T-helper 17 cell (primary cell): ENCODE data around the gene PHAF1. TPM values are rescaled to one million over a fixed set of nuclear protein-coding genes. Genes with fewer than 3 reads are reported as not detected.
"Not testable (repeated sequence)": the region's sequence is repeated elsewhere in the genome, so short reads cannot be mapped to it uniquely, and the experiment has no call there.

Experiments
- ATAC-seq: fragments of 150-1000 bp; cut with Tn5 transposase; 2 replicates; pipeline ENCODE4 v1.10.0; 2021; ENCODE audit warnings: mild to moderate bottlenecking, moderate library complexity
- DNase-seq, 3 donors: peaks; one replicate each; pipeline versions ENCODE4 v3.0.0 to v3.0.0-alpha.2; 2020 to 2021
- H3K9me3 ChIP-seq: one replicate; pipeline ENCODE4 v1.7.0; 2013; ENCODE audit warnings: low read length, mild to moderate bottlenecking; ENCODE audit not compliant: control insufficient read depth, poor library complexity, severe bottlenecking
- H3K27ac Mint-ChIP-seq: one replicate; pipeline ENCODE4 v1.8.0; 2022; ENCODE audit warnings: mild to moderate bottlenecking, moderate library complexity, mixed read lengths
- H3K27me3 Mint-ChIP-seq: one replicate; pipeline ENCODE4 v1.8.0; 2022; ENCODE audit warnings: mixed read lengths
- H3K36me3 Mint-ChIP-seq: one replicate; pipeline ENCODE4 v1.8.0; 2022; ENCODE audit warnings: low read depth, mixed read lengths
- H3K4me1 Mint-ChIP-seq: one replicate; pipeline ENCODE4 v1.8.0; 2022; ENCODE audit warnings: mild to moderate bottlenecking, mixed read lengths
- H3K4me3 Mint-ChIP-seq: one replicate; pipeline ENCODE4 v1.8.0; 2022; ENCODE audit warnings: mild to moderate bottlenecking, moderate library complexity, mixed read lengths
- total RNA-seq, 4 donors: library from RNA in 2 of 4; stranded (reverse) in 2 of 4; gene quantifications; one replicate each; pipeline ENCODE4 v1.2.3 and lab custom pipeline; 2022 to 2026

PHAF1 gene
- total RNA-seq, 2 donors from 2014 or later = 11.9 to 17.0 TPM

DNA sequence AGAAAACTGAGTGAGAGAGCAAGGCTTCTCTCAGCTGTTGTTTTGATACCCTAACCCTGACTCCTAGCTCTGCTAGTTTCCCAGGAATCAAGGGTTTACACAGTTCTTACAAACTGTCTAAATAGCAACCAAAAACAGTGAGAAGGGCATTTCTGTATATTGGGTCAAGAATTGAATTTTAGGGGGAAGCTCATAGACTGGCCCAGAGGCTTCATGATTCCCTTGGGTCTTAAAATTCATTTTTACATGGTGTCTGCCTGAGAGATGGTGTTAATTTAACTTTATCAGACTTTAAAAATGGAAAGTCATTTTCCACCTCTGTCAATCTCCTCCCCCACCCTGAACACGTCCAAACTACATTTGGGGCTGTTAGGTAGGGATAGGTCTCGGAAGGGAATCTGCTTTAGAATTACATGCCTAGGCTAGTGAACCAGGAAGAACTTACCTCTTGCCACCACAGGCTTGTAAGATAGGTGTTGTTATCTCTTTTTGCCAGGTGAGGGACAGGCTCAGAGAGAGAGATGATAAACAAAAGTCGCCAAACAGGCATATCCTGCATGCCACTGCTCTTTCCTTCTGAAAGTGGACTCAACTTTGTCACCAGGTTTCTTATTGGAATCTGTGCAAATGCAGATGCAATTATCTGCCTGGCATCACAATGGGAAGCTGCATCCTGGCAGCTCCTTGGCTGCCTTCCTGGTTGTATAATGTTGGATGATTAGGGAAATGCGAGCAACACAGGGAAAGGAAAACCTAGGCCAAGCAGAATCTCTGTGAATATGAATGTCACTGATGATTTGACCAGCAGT, 3.1 kb downstream of the PHAF1 start:
- Mint-ChIP-seq H3K27me3 (no peaks in the 10 kb centered on the region), H3K4me3 (no peak overlapping the region), H3K36me3 (peaks cover 8% of the 10 kb centered on the region), H3K27ac (peak overlapping the region; percentile 86), H3K4me1 (peaks cover 46% of the 10 kb centered on the region)
- H3K9me3 ChIP-seq = no peaks in the 10 kb centered on the region
- ATAC-seq = no peak
- no peak for DNase-seq

DNA sequence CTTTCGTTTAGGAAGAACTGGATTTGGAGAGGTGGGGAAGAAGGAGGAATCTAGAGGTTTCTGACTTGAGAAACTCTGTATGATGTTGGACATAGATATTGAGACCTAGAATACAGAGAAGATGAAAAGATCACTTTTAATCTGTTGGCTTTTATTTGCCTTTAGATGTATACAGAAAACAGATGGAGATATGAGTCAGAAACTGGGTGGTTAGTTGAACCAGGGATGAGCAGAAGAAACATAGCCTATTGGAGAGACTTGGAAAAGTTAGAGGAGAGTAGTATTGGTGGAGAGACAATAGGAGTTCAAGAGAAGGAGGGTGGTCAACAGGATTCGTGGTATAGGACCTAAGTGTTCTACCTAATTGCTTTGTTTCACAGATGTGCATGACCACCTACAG, 5.1 kb downstream of the PHAF1 start:
- H3K27me3 Mint-ChIP-seq = no peaks in the 10 kb centered on the region
- ATAC-seq = no peak

DNA sequence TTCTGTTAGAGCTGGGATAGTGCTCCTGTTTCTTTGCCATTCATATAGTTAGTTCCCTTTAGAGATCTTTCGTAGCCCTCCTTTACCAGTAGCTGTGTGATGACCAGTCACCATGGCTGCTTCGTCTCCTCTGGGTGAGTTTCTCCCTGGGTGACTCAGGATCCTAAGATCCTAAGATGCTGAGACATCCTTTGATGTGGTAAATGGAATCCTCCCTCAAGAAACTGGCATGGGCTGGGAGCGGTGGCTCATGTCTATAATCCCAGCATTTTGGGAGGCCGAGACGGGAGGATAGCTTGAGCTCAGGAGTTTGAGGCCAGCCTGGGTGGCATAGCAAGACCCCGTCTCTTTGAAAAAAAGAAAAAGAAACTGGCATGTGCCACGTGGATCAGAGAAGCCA, 5.9 kb downstream of the PHAF1 start:
- Mint-ChIP-seq H3K4me1 (peaks cover 41% of the 10 kb centered on the region), H3K4me3 (no peak overlapping the region), H3K27ac (no peak overlapping the region), H3K27me3 (no peaks in the 10 kb centered on the region), H3K36me3 (peaks cover 10% of the 10 kb centered on the region)
- no peaks in the 10 kb centered on the region for H3K9me3 ChIP-seq
- no peak for DNase-seq
- ATAC-seq = no peak

More for the DNA sequence above, 5.1 kb downstream of the PHAF1 start:
- no peak for DNase-seq
- Mint-ChIP-seq H3K36me3 (peaks cover 8% of the 10 kb centered on the region), H3K27ac (peak overlapping the region; percentile 92), H3K4me1 (peaks cover 42% of the 10 kb centered on the region), H3K4me3 (no peak overlapping the region)
- H3K9me3 ChIP-seq = no peaks in the 10 kb centered on the region

DNA sequence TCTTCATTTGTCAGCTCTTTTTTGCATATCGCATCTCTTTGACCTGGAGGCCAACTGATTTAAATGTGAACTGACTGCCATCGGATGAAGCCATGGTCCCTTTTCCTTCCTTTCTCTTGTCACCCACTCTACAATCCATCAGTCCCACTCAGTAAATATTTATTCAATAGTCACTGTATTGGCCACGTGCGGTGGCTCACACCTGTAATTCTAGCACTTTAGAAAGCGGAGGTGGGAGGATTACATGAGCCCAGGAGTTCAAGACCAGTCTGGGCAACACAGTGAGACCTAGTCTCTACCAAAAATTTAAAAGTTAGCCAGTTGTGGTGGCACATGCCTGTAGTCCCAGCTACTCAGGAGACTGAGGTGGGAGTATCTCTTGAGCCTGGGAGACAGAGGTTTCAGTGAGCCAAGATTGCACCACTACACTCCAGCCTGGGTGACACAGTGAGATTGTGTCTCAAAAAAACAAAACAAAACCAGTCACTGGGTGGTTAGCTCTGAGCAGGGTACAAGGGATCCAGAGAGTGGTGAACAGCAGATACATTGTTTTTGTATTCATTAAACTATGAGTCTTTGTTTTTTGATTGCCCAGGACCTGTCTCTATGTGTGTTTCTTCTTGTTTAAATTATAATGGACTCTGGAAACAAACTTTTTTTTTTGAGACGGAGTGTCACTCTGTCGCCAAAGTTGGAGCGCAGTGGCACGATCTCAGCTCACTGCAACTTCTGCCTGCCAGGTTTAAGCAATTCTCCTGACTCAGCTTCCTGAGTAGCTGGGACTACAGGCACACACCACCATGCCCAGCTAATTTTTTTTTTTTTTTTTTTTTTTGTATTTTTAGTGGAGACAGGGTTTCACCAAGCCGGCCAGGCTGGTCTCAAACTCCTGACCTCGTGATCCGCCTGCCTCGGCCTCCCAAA, 6.9 kb downstream of the PHAF1 start:
- Mint-ChIP-seq H3K36me3 (peaks cover 10% of the 10 kb centered on the region), H3K27me3 (no peaks in the 10 kb centered on the region), H3K4me1 (peaks cover 33% of the 10 kb centered on the region), H3K4me3 (no peak overlapping the region), H3K27ac (peak overlapping the region; percentile 8)
- ATAC-seq = no peak
- DNase-seq = no peak
- no peaks in the 10 kb centered on the region for H3K9me3 ChIP-seq

DNA sequence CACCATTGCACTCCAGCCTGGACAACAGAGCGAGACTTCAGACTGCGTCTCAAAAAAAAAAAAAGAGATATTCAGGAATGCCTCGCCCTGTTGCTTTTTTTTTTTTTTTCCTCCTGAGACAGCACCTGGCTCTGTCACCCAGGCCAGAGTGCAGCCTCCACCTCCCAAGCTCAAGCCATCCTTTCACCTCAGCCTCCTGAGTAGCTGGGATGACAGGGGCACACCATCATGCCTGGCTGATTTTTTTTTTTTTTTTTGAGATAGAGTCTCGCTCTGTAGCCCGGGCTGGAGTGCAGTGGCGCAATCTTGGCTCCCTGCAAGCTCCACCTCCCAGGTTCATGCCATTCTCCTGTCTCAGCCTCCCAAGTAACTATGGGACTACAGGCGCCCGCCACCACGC, 8.0 kb downstream of the PHAF1 start:
- Mint-ChIP-seq H3K36me3 (peaks cover 10% of the 10 kb centered on the region), H3K4me3 (no peak overlapping the region), H3K27ac (no peak overlapping the region), H3K27me3 (no peaks in the 10 kb centered on the region), H3K4me1 (peaks cover 25% of the 10 kb centered on the region)
- H3K9me3 ChIP-seq = no peaks in the 10 kb centered on the region
- ATAC-seq = no peak
- no peak for DNase-seq

DNA sequence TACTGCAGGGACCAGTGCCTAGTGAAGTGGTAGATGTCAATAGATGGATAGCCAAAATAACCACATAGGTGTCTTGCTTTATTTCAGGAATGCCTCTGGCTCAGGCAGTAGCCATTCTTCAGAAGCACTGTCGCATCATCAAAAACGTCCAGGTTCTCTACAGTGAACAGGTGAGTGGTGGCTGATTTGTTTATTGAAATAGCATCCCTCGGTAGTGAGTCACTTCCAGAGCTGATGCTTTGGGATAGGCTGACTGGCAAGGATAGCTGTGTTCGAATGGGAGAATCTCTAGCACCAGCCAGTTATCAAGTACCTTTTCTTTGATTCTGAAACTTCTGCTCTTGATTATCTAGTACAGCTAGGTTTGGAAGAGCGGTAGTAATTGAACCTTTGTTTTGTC, 10.3 kb downstream of the PHAF1 start:
- Mint-ChIP-seq H3K36me3 (peaks cover 4% of the 10 kb centered on the region), H3K27ac (no peak overlapping the region), H3K27me3 (no peaks in the 10 kb centered on the region), H3K4me1 (peaks cover 18% of the 10 kb centered on the region), H3K4me3 (no peak overlapping the region)
- ATAC-seq (no peak), DNase-seq (no peak)
- no peaks in the 10 kb centered on the region for H3K9me3 ChIP-seq

DNA sequence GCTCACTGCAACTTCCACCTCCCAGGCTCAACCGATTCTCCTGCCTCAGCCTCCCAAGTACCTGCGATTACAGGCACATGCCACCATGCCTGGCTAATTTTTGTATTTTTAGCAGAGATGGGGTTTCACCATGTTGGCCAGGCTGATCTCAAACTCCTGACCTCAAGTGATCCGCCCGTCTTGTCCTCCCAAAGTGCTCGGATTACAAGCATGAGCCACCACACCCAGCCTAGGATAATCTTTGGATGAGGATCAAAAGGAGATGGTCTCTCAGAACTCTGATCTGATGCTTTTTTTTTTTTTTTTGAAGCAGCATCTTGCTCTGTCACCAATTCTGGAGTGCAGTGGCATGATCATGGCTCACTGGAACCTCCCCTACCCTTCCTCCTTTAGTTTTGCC, 13.1 kb downstream of the PHAF1 start:
- H3K4me1 Mint-ChIP-seq = peaks cover 12% of the 10 kb centered on the region
- not testable (repeated sequence) for H3K4me3 Mint-ChIP-seq, H3K27me3 Mint-ChIP-seq, H3K36me3 Mint-ChIP-seq, ATAC-seq, DNase-seq, H3K9me3 ChIP-seq, H3K27ac Mint-ChIP-seq

DNA sequence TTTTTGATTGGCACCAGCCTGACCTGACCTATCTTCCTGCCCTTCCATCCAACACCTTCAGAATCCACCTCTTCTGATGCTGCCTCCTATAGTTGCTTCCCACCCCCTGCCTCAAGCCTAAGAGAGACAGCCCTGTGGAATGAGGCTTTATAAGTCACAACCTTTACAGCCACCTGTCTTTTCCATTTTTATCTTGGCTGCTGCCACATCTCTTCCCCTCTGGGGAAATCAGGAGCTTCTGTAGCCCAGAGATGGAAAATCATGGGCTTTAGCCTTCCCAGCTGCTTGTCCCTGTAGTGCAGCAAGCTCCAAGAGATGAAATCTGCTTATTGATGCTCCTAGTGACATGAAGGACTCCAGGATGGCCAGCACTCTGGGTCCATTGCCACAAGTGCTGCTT, 18.7 kb downstream of the PHAF1 start:
- Mint-ChIP-seq H3K27ac (no peak overlapping the region), H3K4me1 (peaks cover 9% of the 10 kb centered on the region), H3K27me3 (no peaks in the 10 kb centered on the region), H3K36me3 (peaks cover 5% of the 10 kb centered on the region), H3K4me3 (no peak overlapping the region)
- no peak for ATAC-seq
- no peaks in the 10 kb centered on the region for H3K9me3 ChIP-seq
- no peak for DNase-seq

DNA sequence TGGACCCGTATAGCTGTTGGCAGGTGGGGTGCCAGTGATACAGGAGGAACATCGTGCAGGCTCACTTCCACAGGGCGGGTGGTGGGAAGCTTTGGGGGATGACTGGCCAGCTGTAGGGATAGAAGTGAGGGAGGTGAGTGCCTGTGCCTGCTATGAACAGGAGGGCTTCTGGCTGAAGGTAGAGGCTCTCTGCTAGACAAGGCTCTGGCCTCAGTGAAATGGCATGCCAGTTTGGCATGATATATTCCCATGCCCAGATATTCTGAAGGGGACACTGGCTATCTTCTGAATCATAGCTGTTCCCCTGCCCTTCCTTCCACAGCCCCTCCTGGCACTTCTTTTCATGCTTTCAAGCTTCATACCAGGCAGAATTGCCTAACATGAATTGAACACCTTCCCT, 19.1 kb downstream of the PHAF1 start:
- H3K27ac Mint-ChIP-seq = no peak overlapping the region
- no peak overlapping the region for H3K4me3 Mint-ChIP-seq
- ATAC-seq (no peak), DNase-seq (no peak)
- H3K4me1 Mint-ChIP-seq = peaks cover 6% of the 10 kb centered on the region
- H3K27me3 Mint-ChIP-seq = no peaks in the 10 kb centered on the region
- H3K36me3 Mint-ChIP-seq = peaks cover 2% of the 10 kb centered on the region
- no peaks in the 10 kb centered on the region for H3K9me3 ChIP-seq

DNA sequence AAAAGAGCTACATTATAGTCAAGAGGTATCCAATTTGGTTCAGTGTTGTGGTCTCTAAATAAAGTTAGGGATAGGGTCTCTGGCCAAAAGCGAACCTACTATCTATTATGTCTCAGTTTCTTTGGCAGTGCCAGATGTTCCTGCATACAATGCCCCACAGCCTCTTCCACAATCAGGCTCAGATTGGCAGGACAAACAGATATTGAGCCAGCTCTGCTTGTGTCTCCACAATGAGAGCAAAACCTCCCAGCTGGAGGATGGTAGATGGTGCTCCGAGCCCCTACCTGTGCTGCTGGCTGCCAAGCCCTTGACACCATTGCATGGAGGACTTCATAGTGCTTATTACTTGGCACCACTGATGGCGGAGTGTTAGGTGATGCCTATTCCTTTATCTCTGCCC, 19.7 kb downstream of the PHAF1 start:
- peaks cover 6% of the 10 kb centered on the region for H3K4me1 Mint-ChIP-seq
- no peaks in the 10 kb centered on the region for H3K27me3 Mint-ChIP-seq
- H3K4me3 Mint-ChIP-seq = no peak overlapping the region
- H3K36me3 Mint-ChIP-seq = peaks cover 4% of the 10 kb centered on the region
- DNase-seq (no peak), ATAC-seq (no peak)
- H3K27ac Mint-ChIP-seq = no peak overlapping the region
- H3K9me3 ChIP-seq = no peaks in the 10 kb centered on the region

DNA sequence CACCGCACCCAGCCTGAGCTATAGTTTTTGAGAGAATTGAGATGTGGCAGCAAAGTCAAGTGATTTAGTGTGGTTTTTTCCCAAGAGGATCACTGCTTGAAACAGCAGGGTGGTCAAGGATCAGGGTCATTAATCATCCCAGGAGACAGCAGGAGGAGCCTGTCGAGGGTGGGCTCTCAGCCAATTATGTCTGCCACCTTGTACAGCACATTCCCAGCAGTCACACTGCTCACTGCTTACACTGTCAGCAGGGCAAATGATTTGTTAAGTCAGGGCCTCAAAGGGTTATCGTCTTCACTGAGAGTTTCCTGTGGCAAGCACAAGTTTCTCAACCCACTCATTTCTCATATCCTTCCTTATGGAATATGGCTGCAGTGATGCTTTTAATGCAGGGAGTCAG, 27.9 kb downstream of the PHAF1 start:
- ATAC-seq (no peak), DNase-seq (no peak)
- Mint-ChIP-seq H3K36me3 (peaks cover 2% of the 10 kb centered on the region), H3K27me3 (no peaks in the 10 kb centered on the region), H3K4me3 (no peak overlapping the region), H3K27ac (no peak overlapping the region), H3K4me1 (peaks cover 2% of the 10 kb centered on the region)
- H3K9me3 ChIP-seq = no peaks in the 10 kb centered on the region

DNA sequence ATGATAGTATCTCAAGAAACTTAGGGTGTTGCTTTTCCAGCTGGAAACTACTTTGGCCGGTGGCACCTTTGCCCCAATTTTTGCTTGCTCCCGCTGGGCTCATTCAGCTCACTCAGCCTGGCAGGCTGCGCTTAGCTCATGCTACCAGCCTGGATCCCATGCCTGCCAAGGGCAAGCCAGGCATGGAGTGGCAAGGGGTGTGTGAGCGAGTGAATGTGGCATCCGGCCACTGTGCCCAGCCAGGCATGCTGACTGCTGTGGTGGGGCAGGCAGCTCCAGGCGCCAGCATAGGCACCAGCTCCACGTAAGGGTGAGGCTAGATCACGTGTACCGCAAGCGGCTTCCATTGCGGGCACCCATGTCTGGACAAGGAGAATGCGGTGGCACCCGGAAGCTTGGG, 31.6 kb downstream of the PHAF1 start:
- peaks cover 2% of the 10 kb centered on the region for H3K4me1 Mint-ChIP-seq
- DNase-seq (no peak), ATAC-seq (no peak)
- H3K27ac Mint-ChIP-seq = no peak overlapping the region
- no peaks in the 10 kb centered on the region for H3K9me3 ChIP-seq
- no peaks in the 10 kb centered on the region for H3K36me3 Mint-ChIP-seq
- H3K27me3 Mint-ChIP-seq = no peaks in the 10 kb centered on the region
- H3K4me3 Mint-ChIP-seq = no peak overlapping the region

DNA sequence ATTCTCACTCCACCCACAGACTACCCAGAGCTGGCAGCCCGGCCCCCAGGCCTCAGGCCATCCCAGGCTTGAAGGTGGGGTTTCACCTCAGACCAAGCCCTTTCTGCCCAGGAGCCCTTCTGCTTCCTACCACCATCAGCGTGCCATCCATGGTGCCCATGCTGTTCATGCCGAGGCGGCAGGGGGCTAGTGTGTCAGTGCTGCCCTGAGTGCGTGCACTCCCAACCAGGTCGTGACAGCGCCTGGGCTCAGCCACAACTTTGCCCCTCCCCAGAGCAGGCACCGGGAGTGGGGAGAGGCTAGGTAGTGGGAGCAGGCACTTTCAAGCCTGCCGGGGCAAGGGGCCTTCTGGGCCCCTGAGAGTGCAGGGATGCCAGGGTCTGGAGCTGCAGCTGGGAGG, 32.6 kb downstream of the PHAF1 start:
- no peak for ATAC-seq

More for the DNA sequence above, 32.6 kb downstream of the PHAF1 start:
- no peaks in the 10 kb centered on the region for H3K27me3 Mint-ChIP-seq
- H3K9me3 ChIP-seq = no peaks in the 10 kb centered on the region
- H3K4me1 Mint-ChIP-seq = peaks cover 2% of the 10 kb centered on the region
- no peak for DNase-seq
- no peaks in the 10 kb centered on the region for H3K36me3 Mint-ChIP-seq
- no peak overlapping the region for H3K4me3 Mint-ChIP-seq
- no peak overlapping the region for H3K27ac Mint-ChIP-seq
